Spleen (tissue), 11 donors: ENCODE measurements around the gene FANCE. TPM values are rescaled to one million over a fixed set of nuclear protein-coding genes. Genes with fewer than 3 reads are reported as not detected.
A peak's percentile ranks its signal among the peaks of the same experiment; 100 is the strongest.

Source experiments
- DNase-seq: peaks from one replicate; pipeline ENCODE4 v3.0.0-alpha.2; 2020
- H3K27ac ChIP-seq, 8 donors: fragments of 200-600 bp; sonication (generic) in 7 of 8; 1 replicate in 4 of 8; 2 replicates in 4 of 8; pipeline versions ENCODE4 v1.5.0 to v1.8.0; 2016 to 2021; ENCODE audit warnings: inconsistent platforms in 4 of 8, mild to moderate bottlenecking in 4 of 8, moderate library complexity in 1 of 8
- H3K27me3 ChIP-seq, 7 donors: fragments of 200-600 bp; sonication (generic) in 6 of 7; replicated peaks in 1 of 7; 1 replicate in 4 of 7; 2 replicates in 3 of 7; pipeline versions ENCODE4 v1.5.0 to v1.8.0; 2016 to 2021; ENCODE audit warnings: inconsistent platforms in 3 of 7, mild to moderate bottlenecking in 1 of 7
- H3K36me3 ChIP-seq, 6 donors: fragments of 200-600 bp; sonication (generic) in 5 of 6; 1 replicate in 4 of 6; 2 replicates in 2 of 6; pipeline versions ENCODE4 v1.5.0 to v1.8.0; 2016 to 2021; ENCODE audit warnings: inconsistent platforms in 2 of 6
- H3K4me1 ChIP-seq, 6 donors: fragments of 200-600 bp; sonication (generic) in 5 of 6; 1 replicate in 3 of 6; 2 replicates in 3 of 6; pipeline versions ENCODE4 v1.5.0 to v1.8.0; 2016 to 2021; ENCODE audit warnings: inconsistent platforms in 3 of 6
- H3K4me3 ChIP-seq, 8 donors: fragments of 200-600 bp; sonication (generic) in 7 of 8; 1 replicate in 4 of 8; 2 replicates in 4 of 8; pipeline versions ENCODE4 v1.5.0 to v1.8.0; 2016 to 2021; ENCODE audit warnings: inconsistent platforms in 4 of 8, mild to moderate bottlenecking in 4 of 8, moderate library complexity in 2 of 8
- H3K9me3 ChIP-seq, 8 donors: fragments of 200-600 bp; sonication (generic) in 7 of 8; 1 replicate in 4 of 8; 2 replicates in 4 of 8; pipeline versions ENCODE4 v1.5.0 to v1.8.0; 2016 to 2021; ENCODE audit warnings: inconsistent platforms in 4 of 8
- POLR2A ChIP-seq, 3 donors: fragments of 450-650 bp; IDR thresholded peaks; one replicate each; pipeline ENCODE4 v1.5.1; 2017; ENCODE audit warnings: antibody characterized with exemption in 3 of 3, mild to moderate bottlenecking in 1 of 3
- POLR2AphosphoS5 ChIP-seq, 3 donors: sonication (generic); formaldehyde crosslinking; IDR thresholded peaks; one replicate each; pipeline ENCODE4 v1.5.1; 2017; ENCODE audit warnings: antibody characterized with exemption in 3 of 3
- WGBS, 5 donors: extraction: QIAGEN DNeasy Blood & Tissue Kit in 3 of 5; methylation state at CpG; one replicate each; pipeline versions ENCODE4 v1.1.5 to v1.1.7; 2013 to 2018; 5-methylcytosine and 5-hydroxymethylcytosine counted together
- intact Hi-C: fragments of 100-400 bp; cut with DNase I; formaldehyde crosslinking; loops from one replicate; pipeline ENCODE4 v1.15.0; 2023; ENCODE audit warnings: low total_unique reads
- polyA plus RNA-seq, 3 donors: library from polyadenylated mRNA; stranded (reverse); fragments of 200-250 nt; gene quantifications; one replicate each; pipeline ENCODE4 v1.2.1, GENCODE V29; 2013
- total RNA-seq, 7 donors: library from RNA; depleted of rRNA in 3 of 7; stranded (reverse); fragments of >200 nt in 3 of 7; fragmentation: NEBNext Ultra II Directional in 4 of 7; extraction: Animal tissue kit (Norgen Biotek cat#: 25700) in 4 of 7; gene quantifications; one replicate each; pipeline versions ENCODE4 v1.1.0 to v1.2.1, GENCODE V29; 2016 to 2021
- TF ChIP-seq, protein P1 (sequence below), 11 experiments: fragments of 200-600 bp in 7 of 11; fragments of 450-650 bp in 4 of 11; sonication (generic) in 4 of 11; IDR thresholded peaks in 8 of 11; conservative IDR thresholded peaks in 3 of 11; 1 replicate in 7 of 11; 2 replicates in 4 of 11; pipeline versions ENCODE4 v1.4.0 to v1.8.0; 2016 to 2021; ENCODE audit warnings: antibody characterized with exemption in 11 of 11, inconsistent platforms in 4 of 11, mild to moderate bottlenecking in 1 of 11
- donor health status: healthy with polysubstance abuse.
- donor health status: DM: no; HTN: no; CAD: no; lungs with moderate emphysema.
- donor health status: DM: no; HTN: no; CAD: no.
- donor health status: Bipolar disorder and iron deficiency.
- donor health status: healthy.
- donor health status: DM: no; HTN: no; CAD: no.
- donor health status: DM: yes; HTN: yes; CAD: no.

Gene FANCE
- total and polyA plus RNA-seq, 10 donors, result 2.9 to 5.8 (median 4.2) TPM

DNA sequence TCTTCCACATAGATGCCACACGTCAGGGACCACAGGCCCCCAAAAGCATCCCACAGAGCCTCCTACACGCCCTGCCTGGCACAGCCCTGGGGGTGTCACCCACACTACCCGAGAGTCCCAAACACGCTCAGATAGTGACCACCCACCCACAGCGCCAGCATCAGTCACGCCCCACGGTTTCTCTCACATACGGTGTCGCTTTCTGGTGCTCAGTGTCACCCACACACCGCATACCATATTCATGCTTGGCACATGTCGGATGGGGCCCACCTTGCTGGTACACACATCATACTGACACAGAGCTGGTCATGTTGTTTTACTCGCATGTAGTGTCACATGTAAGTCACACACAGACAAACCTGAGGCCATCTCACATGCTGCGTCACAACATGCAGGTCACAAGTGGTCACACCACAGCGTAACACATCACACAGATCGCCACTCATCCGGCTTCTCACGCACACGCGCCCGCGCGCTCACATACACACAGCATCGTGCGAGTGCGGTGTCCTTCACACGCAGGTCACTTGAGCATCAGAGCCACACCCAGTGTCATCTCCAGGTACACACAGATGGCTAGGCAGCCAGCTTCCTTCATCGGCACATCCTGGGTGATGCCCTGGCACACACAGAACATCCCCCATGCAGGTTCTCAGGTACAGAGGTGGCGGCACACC is 41.3 kb downstream of the FANCE start:
- WGBS, 5 donors, result 78 to 82% (median 80%) methylated on average over 28 of the region's 28 CpGs
- TF ChIP-seq POLR2A (IDR thresholded peaks at IDR 0.05), result no peak
- TF ChIP-seq, protein P1, sequence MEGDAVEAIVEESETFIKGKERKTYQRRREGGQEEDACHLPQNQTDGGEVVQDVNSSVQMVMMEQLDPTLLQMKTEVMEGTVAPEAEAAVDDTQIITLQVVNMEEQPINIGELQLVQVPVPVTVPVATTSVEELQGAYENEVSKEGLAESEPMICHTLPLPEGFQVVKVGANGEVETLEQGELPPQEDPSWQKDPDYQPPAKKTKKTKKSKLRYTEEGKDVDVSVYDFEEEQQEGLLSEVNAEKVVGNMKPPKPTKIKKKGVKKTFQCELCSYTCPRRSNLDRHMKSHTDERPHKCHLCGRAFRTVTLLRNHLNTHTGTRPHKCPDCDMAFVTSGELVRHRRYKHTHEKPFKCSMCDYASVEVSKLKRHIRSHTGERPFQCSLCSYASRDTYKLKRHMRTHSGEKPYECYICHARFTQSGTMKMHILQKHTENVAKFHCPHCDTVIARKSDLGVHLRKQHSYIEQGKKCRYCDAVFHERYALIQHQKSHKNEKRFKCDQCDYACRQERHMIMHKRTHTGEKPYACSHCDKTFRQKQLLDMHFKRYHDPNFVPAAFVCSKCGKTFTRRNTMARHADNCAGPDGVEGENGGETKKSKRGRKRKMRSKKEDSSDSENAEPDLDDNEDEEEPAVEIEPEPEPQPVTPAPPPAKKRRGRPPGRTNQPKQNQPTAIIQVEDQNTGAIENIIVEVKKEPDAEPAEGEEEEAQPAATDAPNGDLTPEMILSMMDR (IDR thresholded peaks at IDR 0.05 in 8 of 11, conservative IDR thresholded peaks at IDR 0.05 in 3 of 11), result no peak
- no peak for TF ChIP-seq POLR2AphosphoS5 (IDR thresholded peaks at IDR 0.05)
- Histone ChIP-seq H3K4me1 (peaks cover 5 to 95% (median 51%) of the 10 kb centered on the region in 6 donors), H3K27ac (peak overlapping the region in 2 of 8 donors; percentile 2 to 86), H3K36me3 (no peaks in the 10 kb centered on the region), H3K27me3 (peaks cover 0 to 73% (median 17%) of the 10 kb centered on the region in 7 donors), H3K4me3 (no peak overlapping the region), H3K9me3 (no peaks in the 10 kb centered on the region)
- DNase-seq, result no peak
- intact Hi-C loops, result no loop called here

DNA sequence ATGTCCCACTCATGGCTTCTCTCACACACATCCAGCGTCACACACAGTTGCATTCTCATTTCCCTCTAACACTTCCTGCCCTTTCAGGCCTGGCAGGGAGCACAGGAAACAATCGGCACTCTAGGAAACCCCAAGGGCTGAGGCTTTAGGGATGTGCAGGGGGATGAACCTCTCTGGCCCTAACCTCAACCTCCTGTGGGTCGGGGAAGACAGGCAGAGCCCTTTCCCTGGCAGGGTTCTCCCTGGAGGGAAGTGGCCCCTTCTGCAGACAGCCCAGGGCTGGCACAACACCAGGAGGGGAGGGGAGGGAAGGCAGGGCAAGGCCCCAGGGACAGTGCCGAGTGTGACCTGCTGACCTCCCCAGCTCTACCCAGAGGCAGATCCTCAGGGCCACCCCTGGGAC is 42.0 kb downstream of the FANCE start:
- 0 to 11% (median 4%) methylated on average over 2 to 4 of the region's 4 CpGs for WGBS, 5 donors
- Histone ChIP-seq H3K27ac (peak overlapping the region in 2 of 8 donors; percentile 2 to 86), H3K4me3 (peak overlapping the region in 1 of 8 donors; percentile 31), H3K36me3 (no peaks in the 10 kb centered on the region), H3K4me1 (peaks cover 5 to 92% (median 49%) of the 10 kb centered on the region in 6 donors), H3K27me3 (peaks cover 0 to 80% (median 21%) of the 10 kb centered on the region in 7 donors), H3K9me3 (no peaks in the 10 kb centered on the region)
- DNase-seq, result no peak
- peak in 1 of 3 donors; percentile 42 for TF ChIP-seq POLR2AphosphoS5 (IDR thresholded peaks at IDR 0.05)
- TF ChIP-seq, protein P1 (IDR thresholded peaks at IDR 0.05 in 8 of 11, conservative IDR thresholded peaks at IDR 0.05 in 3 of 11), result no peak
- intact Hi-C loops, result no loop called here

DNA sequence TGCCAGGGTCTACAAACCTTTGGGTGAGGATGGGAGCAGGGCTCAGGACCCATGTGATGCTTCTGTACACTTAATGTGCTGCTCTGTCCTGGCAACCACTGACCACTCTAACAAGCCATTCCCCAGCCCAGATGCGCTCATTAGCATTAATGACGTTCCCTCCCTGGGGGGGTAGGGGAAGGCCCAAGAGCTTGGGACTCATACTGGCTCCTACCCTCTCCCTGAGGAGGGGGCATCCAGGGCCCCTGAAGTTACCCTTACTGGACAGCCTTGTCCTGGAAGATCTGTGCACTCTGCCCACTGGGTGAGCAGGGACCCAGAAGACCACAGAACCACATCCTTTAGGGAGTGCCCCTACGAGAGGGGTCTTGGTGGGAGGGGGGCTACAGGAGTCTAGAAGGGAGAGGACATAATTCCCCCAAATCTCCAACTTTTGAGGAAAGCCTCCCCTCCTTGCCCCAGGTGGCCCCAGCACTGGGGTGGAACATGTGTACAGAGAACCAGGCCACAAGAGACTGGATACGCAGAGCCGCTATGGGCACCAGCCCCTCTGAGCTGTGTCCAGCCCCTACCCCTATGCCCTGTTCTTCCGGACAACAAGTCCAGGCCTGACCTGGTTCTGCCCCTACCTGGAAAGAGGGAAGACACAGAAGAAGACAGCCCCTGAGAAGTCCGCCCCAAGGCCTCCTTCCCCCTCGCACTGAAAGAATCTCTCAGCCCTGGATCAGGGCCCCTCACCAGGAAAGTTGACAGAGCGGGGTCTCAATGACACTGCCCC is 43.3 kb downstream of the FANCE start:
- H3K27ac ChIP-seq, result peak overlapping the region in 7 of 8 donors; percentile 55 to 86 (median 84)
- no peaks in the 10 kb centered on the region for H3K36me3 ChIP-seq
- TF ChIP-seq POLR2A (IDR thresholded peaks at IDR 0.05) (no peak), POLR2AphosphoS5 (IDR thresholded peaks at IDR 0.05) (no peak)
- TF ChIP-seq, protein P1 (IDR thresholded peaks at IDR 0.05 in 8 of 11, conservative IDR thresholded peaks at IDR 0.05 in 3 of 11), result no peak
- H3K27me3 ChIP-seq, result peaks cover 0 to 87% (median 25%) of the 10 kb centered on the region in 7 donors
- H3K4me1 ChIP-seq, result peaks cover 5 to 80% (median 46%) of the 10 kb centered on the region in 6 donors
- H3K9me3 ChIP-seq, result no peaks in the 10 kb centered on the region
- 72 to 90% (median 82%) methylated on average over 7 to 9 of the region's 9 CpGs for WGBS, 5 donors
- DNase-seq, result no peak
- intact Hi-C loops, result no loop called here
- H3K4me3 ChIP-seq, result peak overlapping the region in 7 of 8 donors; percentile 48 to 86 (median 70)
